Smooth muscle cell of trachea (primary cell): ENCODE results near the gene FBXO45. TPM values are rescaled to one million over a fixed set of nuclear protein-coding genes. Genes with fewer than 3 reads are reported as not detected.

Experiments
- total RNA-seq: library from RNA; depleted of rRNA; stranded (reverse); fragments of >200 nt; gene quantifications from 2 replicates; pipeline ENCODE4 v1.2.1, GENCODE V29; 2014

Gene FBXO45
- total RNA-seq, result 5.0 and 9.0 TPM in 2 replicates

GRCh38 chr3:196568246-196569002 is at the start of gene FBXO45, which contains the start of gene WDR53:
Gene FBXO45 (plus strand): TSS chr3:196568660. CDS start chr3:196568985, 325 bp downstream.
Gene WDR53 (minus strand): TSS chr3:196568554. CDS start chr3:196561475, 7,079 bp downstream.

Other genes with a start within 250 kb of the FBXO45 start
- not detected in 2 replicates for gene TM4SF19, start 230.3 kb upstream of the FBXO45 start, total RNA-seq
- gene UBXN7, start 136.2 kb upstream of the FBXO45 start, total RNA-seq, result 20.3 and 24.0 TPM in 2 replicates
- gene RNF168, start 64.9 kb upstream of the FBXO45 start, total RNA-seq, result 10.4 and 13.2 TPM in 2 replicates
- gene SMCO1, start 53.3 kb upstream of the FBXO45 start, total RNA-seq, result not detected in 2 replicates
- gene WDR53, start 106 bp upstream of the FBXO45 start, total RNA-seq, result 6.4 and 7.1 TPM in 2 replicates
- gene NRROS, start 71.0 kb downstream of the FBXO45 start, total RNA-seq, result 0.58 and 1.5 TPM in 2 replicates
- 2.3 and 2.8 TPM in 2 replicates for gene CEP19, start 143.6 kb downstream of the FBXO45 start, total RNA-seq
- gene PIGX, start 143.7 kb downstream of the FBXO45 start, total RNA-seq, result 10.6 and 19.6 TPM in 2 replicates
- 37.1 and 54.0 TPM in 2 replicates for gene PAK2, start 171.2 kb downstream of the FBXO45 start, total RNA-seq